ENCODE results near the gene PYHIN1. TPM values are rescaled to one million over a fixed set of nuclear protein-coding genes. Genes with fewer than 3 reads are reported as not detected.

Gene PYHIN1
- polyA plus RNA-seq (ENCODE audit: insufficient read length in 4 of 4) = under 1 TPM; 0.17 to 0.29 (median 0.23) TPM

GRCh38 chr1:158931055-158931737, at the start of gene PYHIN1:
PYHIN1 (plus strand) TSS chr1:158931552; CDS start chr1:158936911, 5,359 bp downstream.
- no peak for DNase-seq (ENCODE audit: low read depth in 4 of 4, low spot score in 2 of 4)

GRCh38 chr1:158893654-158894053, 37.7 kb upstream of the PYHIN1 start:
- DNase-seq (ENCODE audit: low read depth in 4 of 4, low spot score in 2 of 4) = no peak

GRCh38 chr1:158898722-158899121, 32.6 kb upstream of the PYHIN1 start:
- no peak for DNase-seq (ENCODE audit: low read depth in 4 of 4, low spot score in 2 of 4)

DNA sequence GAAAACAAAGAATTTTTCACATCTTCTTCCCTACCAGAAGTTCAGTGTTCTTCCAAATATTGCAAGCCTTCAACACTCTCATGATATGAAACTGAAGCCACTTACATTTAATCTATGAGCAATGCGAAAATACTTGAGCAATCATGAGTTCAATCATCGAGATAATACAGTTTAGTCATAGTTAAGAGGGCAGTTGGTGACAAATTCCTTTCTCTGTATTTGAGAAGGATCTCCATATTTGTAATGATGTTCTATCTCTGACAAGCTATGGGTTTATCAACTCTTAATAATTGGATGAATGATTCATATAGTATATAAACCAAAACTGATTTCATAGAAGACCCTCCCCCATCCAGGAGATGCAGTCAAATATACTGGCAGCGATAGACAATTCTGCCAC, 29.7 kb upstream of the PYHIN1 start:
- DNase-seq (ENCODE audit: low read depth in 4 of 4, low spot score in 2 of 4) = no peak

- DNase-seq (ENCODE audit: low read depth in 4 of 4, low spot score in 2 of 4) = no peak
These were observed 15.3 kb upstream of the PYHIN1 start for GRCh38 chr1:158916085-158916484.

- no peak for DNase-seq (ENCODE audit: low read depth in 4 of 4, low spot score in 2 of 4)
These were observed 6.7 kb upstream of the PYHIN1 start for GRCh38 chr1:158924677-158925076.

- no peak for DNase-seq (ENCODE audit: low read depth in 4 of 4, low spot score in 2 of 4)
These were observed 848 bp upstream of the PYHIN1 start for GRCh38 chr1:158930504-158930903.

DNA sequence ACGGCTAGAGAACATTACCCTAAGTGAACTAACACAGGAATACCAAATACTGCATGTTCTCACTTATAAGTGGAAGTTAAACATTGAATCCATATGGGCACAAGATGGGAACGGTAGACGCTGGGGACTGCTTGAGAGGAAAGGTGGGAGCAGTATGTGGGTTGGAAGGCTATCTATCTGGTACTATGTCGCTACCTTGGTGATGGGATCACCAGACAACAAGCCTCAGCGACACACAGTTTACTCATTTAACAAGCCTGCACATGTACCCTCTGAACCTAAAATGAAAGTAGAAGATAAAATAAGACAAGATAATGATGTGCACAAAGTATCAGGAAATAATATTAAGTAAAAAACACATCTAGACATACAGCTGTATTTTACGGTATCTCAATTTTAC, 819 bp downstream of the PYHIN1 start:
- no peak for DNase-seq (ENCODE audit: low read depth in 4 of 4, low spot score in 2 of 4)

DNA sequence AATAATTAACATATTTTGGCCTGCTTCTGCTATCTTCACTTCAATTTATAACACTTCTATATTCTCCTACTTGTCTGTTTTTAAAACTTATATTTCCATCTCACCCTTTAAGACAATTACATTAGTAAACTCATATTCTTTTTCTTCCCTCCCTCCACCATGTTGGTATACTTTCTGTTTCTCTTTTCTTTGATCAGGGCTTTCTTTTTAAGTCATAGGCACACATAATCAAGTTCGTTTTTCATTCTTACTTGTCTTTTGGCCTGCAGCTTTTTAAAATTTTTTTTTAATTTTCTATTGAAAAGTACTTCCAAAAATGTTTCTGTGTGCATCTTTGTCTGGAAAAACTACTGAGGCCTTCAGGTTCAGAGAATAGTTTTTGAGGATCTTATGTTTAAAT, 2.3 kb downstream of the PYHIN1 start:
- no peak for DNase-seq (ENCODE audit: low read depth in 4 of 4, low spot score in 2 of 4)

GRCh38 chr1:158939180-158939579, 7.8 kb downstream of the PYHIN1 start:
- no peak for DNase-seq (ENCODE audit: low read depth in 4 of 4, low spot score in 2 of 4)

GRCh38 chr1:158941317-158941716, 10.0 kb downstream of the PYHIN1 start:
- no peak for DNase-seq (ENCODE audit: low read depth in 4 of 4, low spot score in 2 of 4)

DNA sequence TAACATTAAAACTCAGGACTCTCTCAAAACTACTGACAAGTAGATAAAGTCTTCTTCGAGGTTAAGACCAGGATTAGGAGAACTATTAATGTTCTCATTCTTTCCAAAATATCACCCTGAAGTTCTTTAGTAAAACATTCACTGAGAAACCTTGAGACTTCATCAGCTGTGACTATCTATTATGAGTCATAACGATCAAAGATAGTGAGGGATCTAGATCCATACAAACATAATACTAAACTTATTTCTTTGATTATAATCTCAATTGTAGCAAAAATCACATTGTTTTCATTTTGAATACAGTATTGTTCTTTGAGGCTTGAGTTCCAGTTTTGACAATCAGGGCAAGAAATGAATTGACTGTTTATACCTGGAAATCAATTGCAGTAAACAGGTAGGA, 11.1 kb downstream of the PYHIN1 start:
- no peak for DNase-seq (ENCODE audit: low read depth in 4 of 4, low spot score in 2 of 4)

DNA sequence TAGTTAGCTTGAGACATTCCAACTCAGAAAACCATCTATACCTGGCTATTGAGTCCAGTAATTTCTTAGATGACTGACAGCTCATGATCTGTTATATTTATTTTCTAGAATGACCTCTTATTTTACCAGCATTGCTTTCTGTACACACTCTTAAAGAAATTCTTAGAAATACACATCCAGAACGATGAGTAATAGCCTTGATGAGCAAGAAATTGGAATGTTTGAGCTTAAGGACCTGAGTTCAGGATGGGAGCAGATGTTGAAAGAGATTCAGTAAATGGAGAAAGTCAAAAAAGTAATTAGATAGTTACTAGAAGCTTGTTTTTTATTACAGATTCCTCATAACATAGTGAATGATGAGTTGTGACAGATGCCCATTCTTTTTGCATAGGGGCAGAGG, 11.7 kb downstream of the PYHIN1 start:
- no peak for DNase-seq (ENCODE audit: low read depth in 4 of 4, low spot score in 2 of 4)

DNA sequence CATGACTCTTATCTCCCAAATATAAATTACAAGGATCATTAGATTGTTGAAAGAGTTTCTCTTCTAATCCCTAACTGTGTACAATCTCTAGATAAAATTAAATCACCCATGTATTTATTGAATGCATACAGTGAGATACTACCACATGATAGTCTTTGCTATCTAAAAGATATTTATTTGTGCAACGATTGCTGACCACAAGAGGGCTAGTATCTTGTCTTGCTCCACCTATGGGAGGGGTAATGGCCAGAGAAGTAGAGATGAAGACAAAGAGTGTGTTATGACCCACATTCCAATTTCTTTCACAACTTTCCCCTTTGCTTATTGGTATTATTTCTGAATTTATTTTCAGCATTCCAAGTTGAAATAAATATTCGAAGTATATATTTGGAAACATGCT, 13.7 kb downstream of the PYHIN1 start:
- no peak for DNase-seq (ENCODE audit: low read depth in 4 of 4, low spot score in 2 of 4)

DNA sequence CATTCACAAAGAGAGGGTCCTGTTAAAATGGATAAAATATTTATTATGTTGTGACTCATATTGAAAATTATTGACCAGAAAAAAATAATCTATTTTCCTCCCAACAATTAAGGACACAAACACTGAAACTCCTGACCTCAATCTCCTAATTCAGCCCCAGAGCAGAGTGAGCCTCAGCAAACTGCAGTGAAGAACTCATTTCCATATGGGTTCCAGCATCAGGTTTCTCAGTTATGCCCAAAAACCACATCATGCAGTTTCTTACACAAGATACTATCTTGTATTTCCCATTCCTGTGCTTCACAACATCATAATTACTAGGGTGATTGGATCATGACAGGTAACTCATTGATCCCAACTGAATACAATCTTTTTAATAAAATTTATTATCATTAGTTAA, 15.4 kb downstream of the PYHIN1 start:
- no peak for DNase-seq (ENCODE audit: low read depth in 4 of 4, low spot score in 2 of 4)

DNA sequence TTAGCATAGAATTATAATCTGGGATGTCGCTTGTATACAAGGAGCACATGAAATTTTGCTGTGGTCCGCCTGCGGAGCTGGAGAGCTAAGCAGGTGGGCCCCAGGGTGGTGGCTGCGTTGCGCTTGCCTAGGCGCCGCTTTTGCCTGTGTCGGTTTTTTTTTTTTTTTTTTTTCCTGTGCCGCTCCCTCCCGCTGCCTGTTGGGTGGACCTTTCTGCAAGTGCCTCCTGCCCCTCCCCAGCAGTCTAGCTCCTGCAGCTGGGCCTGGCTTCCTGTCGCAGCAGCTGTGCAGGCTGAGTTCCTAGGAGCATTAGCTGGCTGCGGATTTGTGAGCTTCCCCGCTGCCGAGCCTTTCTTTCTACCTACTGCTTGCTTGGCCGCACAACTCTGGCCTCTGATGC, 20.6 kb downstream of the PYHIN1 start:
- DNase-seq (ENCODE audit: low read depth in 4 of 4, low spot score in 2 of 4) = no peak

GRCh38 chr1:158952416-158952815, 21.1 kb downstream of the PYHIN1 start:
- no peak for DNase-seq (ENCODE audit: low read depth in 4 of 4, low spot score in 2 of 4)

GRCh38 chr1:158961178-158961577, 29.8 kb downstream of the PYHIN1 start:
- no peak for DNase-seq (ENCODE audit: low read depth in 4 of 4, low spot score in 2 of 4)

GRCh38 chr1:158962983-158963382, 31.6 kb downstream of the PYHIN1 start:
- DNase-seq (ENCODE audit: low read depth in 4 of 4, low spot score in 2 of 4) = no peak

DNA sequence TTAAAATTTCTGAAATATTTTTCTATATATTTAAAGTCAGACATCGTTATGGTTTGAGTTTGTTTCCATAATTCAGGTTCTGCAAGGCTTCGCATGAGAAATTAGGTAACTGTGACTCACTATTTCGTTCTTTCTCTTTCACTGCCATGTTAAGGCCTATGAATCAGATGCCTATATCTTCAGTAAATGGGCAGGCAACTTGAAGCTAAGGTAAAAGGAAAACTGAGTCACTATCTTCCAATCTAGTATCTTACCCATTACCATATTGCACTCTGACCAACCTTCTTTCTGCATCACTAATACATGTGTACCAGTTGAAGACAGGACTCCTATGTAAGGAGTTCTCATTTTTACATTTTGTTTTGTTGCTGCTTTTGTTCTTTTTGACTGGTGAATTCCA, 37.8 kb downstream of the PYHIN1 start:
- no peak for DNase-seq (ENCODE audit: low read depth in 4 of 4, low spot score in 2 of 4)

- no peak for DNase-seq (ENCODE audit: low read depth in 4 of 4, low spot score in 2 of 4)
These were observed 38.5 kb downstream of the PYHIN1 start for GRCh38 chr1:158969855-158970254.

DNA sequence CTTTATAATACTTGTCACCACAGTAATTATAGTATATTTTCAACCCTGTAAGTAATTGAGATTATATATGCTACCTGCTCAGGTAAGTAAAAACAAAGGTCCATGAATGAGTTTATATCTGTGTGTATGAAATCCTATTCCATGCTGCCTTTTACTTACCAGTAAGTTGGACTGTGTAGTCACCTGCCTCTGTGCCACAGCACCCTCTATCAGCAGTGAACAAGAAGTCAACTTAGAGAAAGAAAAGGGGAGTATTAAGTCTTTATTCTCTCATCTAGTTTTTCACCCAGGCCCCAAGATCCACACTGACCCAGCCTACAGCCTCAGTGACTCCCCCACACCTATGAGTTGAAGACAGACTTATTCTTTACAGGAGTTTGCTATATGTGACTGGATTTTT, 41.5 kb downstream of the PYHIN1 start:
- DNase-seq (ENCODE audit: low read depth in 4 of 4, low spot score in 2 of 4) = no peak

GRCh38 chr1:158976219-158976618, 44.9 kb downstream of the PYHIN1 start:
- no peak for DNase-seq (ENCODE audit: low read depth in 4 of 4, low spot score in 2 of 4)
